HL-60 (cell line): ENCODE data around the gene TPT1.

Source experiments
- DNase-seq, 2 experiments: peaks; one replicate each; pipeline ENCODE4 v3.0.0-alpha.2; 2010 to 2020; ENCODE audit warnings: low read depth in 1 of 2, low spot score in 1 of 2
- H3K27ac ChIP-seq: fragments of 250-450 bp; sonication (Bioruptor Pico); replicated peaks from 2 replicates; pipeline ENCODE4 v1.5.1; 2020; ENCODE audit warnings: mild to moderate bottlenecking, moderate library complexity
- H3K27me3 ChIP-seq: fragments of 250-450 bp; sonication (Bioruptor Pico); 2 replicates; pipeline ENCODE4 v1.5.1; 2021; ENCODE audit warnings: mild to moderate bottlenecking, moderate library complexity; ENCODE audit not compliant: insufficient read depth, poor library complexity, severe bottlenecking
- H3K4me3 ChIP-seq: replicated peaks from 2 replicates; pipeline ENCODE4 v1.5.1; 2011; ENCODE audit warnings: mild to moderate bottlenecking, control low read depth, low read length; ENCODE audit not compliant: insufficient read depth
- GABPA ChIP-seq: IDR thresholded peaks from 2 replicates; pipeline ENCODE4 v1.6.1; 2012; ENCODE audit warnings: low read depth
- POLR2AphosphoS5 ChIP-seq: IDR thresholded peaks from 2 replicates; pipeline ENCODE4 v1.6.1; 2012; ENCODE audit warnings: low read depth
- SPI1 ChIP-seq: IDR thresholded peaks from 2 replicates; pipeline ENCODE4 v1.6.1; 2012; ENCODE audit warnings: low read depth, mild to moderate bottlenecking, borderline replicate concordance
- TF ChIP-seq, protein P1 (sequence below): IDR thresholded peaks from one replicate; pipeline ENCODE4 v1.5.1; 2011; ENCODE audit warnings: low read length, control low read depth, inconsistent platforms; ENCODE audit not compliant: insufficient read depth
- TF ChIP-seq, protein P2 (sequence below): IDR thresholded peaks from 2 replicates; pipeline ENCODE4 v1.6.1; 2012; ENCODE audit warnings: low read depth; ENCODE audit not compliant: insufficient replicate concordance

Gene TPT1

GRCh38 chr13:45297456-45298205 lies 43.4 kb downstream of the TPT1 start:
- H3K4me3 ChIP-seq, result no peak overlapping the region
- H3K27ac ChIP-seq, result no peak overlapping the region
- DNase-seq, result no peak
- no peaks in the 10 kb centered on the region for H3K27me3 ChIP-seq
- TF ChIP-seq GABPA (no peak), POLR2AphosphoS5 (no peak), SPI1 (no peak)
- TF ChIP-seq, protein P1, sequence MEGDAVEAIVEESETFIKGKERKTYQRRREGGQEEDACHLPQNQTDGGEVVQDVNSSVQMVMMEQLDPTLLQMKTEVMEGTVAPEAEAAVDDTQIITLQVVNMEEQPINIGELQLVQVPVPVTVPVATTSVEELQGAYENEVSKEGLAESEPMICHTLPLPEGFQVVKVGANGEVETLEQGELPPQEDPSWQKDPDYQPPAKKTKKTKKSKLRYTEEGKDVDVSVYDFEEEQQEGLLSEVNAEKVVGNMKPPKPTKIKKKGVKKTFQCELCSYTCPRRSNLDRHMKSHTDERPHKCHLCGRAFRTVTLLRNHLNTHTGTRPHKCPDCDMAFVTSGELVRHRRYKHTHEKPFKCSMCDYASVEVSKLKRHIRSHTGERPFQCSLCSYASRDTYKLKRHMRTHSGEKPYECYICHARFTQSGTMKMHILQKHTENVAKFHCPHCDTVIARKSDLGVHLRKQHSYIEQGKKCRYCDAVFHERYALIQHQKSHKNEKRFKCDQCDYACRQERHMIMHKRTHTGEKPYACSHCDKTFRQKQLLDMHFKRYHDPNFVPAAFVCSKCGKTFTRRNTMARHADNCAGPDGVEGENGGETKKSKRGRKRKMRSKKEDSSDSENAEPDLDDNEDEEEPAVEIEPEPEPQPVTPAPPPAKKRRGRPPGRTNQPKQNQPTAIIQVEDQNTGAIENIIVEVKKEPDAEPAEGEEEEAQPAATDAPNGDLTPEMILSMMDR, result no peak
- TF ChIP-seq, protein P2, sequence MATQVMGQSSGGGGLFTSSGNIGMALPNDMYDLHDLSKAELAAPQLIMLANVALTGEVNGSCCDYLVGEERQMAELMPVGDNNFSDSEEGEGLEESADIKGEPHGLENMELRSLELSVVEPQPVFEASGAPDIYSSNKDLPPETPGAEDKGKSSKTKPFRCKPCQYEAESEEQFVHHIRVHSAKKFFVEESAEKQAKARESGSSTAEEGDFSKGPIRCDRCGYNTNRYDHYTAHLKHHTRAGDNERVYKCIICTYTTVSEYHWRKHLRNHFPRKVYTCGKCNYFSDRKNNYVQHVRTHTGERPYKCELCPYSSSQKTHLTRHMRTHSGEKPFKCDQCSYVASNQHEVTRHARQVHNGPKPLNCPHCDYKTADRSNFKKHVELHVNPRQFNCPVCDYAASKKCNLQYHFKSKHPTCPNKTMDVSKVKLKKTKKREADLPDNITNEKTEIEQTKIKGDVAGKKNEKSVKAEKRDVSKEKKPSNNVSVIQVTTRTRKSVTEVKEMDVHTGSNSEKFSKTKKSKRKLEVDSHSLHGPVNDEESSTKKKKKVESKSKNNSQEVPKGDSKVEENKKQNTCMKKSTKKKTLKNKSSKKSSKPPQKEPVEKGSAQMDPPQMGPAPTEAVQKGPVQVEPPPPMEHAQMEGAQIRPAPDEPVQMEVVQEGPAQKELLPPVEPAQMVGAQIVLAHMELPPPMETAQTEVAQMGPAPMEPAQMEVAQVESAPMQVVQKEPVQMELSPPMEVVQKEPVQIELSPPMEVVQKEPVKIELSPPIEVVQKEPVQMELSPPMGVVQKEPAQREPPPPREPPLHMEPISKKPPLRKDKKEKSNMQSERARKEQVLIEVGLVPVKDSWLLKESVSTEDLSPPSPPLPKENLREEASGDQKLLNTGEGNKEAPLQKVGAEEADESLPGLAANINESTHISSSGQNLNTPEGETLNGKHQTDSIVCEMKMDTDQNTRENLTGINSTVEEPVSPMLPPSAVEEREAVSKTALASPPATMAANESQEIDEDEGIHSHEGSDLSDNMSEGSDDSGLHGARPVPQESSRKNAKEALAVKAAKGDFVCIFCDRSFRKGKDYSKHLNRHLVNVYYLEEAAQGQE, result no peak

DNA sequence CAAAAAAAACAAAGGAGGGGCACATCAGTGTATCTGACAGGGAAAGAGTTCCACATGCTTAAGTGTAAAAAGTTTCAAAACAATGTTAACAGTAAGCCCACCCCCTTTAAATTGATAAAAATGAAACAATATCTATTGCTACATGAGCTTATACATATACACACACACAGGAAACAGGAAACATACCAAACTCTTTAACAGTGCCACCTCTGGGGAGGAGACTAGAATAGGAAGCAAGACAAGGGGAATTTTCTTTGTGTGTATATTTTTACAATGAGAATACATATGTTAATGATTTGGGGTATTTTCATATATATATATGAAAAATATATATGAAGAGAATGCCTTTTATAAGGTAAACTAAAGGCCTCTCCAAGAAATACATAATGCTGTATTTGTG lies 44.7 kb downstream of the TPT1 start:
- no peak overlapping the region for H3K4me3 ChIP-seq
- no peak for DNase-seq
- TF ChIP-seq GABPA (no peak), SPI1 (no peak), POLR2AphosphoS5 (no peak)
- TF ChIP-seq, protein P1, result no peak
- TF ChIP-seq, protein P2, result no peak

GRCh38 chr13:45295536-45295935 lies 45.4 kb downstream of the TPT1 start:
- Histone ChIP-seq H3K27me3 (no peaks in the 10 kb centered on the region), H3K4me3 (no peak overlapping the region), H3K27ac (no peak overlapping the region)
- DNase-seq, result no peak
- TF ChIP-seq, protein P2, result no peak
- TF ChIP-seq, protein P1, result no peak

More for the DNA sequence above, 44.7 kb downstream of the TPT1 start:
- H3K27ac ChIP-seq, result no peak overlapping the region
- no peaks in the 10 kb centered on the region for H3K27me3 ChIP-seq
